NCI-H460 (cell line): Measurements from ENCODE around the gene GNG12. TPM values are rescaled to one million over a fixed set of nuclear protein-coding genes. Genes with fewer than 3 reads are reported as not detected.

Experiments
- DNase-seq: peaks from one replicate; pipeline ENCODE4 v3.0.0-alpha.2; 2016; ENCODE audit warnings: low read depth; ENCODE audit errors: extremely low read depth
- total RNA-seq: library from RNA; depleted of rRNA; stranded (reverse); fragments of >200 nt; shearing (Covaris generic); gene quantifications from 2 replicates; pipeline ENCODE4 v1.2.3, GENCODE V29; 2014

The GNG12 gene
- total RNA-seq, 1 experiment from 2014 or later = 267 TPM

DNA sequence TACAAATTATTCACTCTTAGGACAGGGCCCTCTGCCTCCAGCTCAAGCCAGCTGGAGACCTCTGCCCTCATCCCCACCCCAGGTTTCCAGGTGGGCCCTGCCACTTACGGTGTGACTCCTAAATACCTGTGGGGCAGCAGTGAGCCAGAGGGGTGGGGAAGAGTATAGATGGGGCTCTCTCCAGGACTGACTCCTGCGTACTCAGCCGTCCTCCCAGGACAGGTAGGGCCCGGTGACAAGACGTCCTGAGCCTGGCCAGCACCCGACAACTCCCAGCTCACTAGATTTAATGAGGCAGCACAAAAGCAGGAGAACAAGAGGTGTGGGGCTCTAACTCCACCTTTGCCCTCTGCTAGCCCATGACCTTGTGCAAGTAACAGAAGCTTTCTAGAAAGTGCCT is 16.8 kb downstream of the GNG12 start:
- DNase-seq = no peak

DNA sequence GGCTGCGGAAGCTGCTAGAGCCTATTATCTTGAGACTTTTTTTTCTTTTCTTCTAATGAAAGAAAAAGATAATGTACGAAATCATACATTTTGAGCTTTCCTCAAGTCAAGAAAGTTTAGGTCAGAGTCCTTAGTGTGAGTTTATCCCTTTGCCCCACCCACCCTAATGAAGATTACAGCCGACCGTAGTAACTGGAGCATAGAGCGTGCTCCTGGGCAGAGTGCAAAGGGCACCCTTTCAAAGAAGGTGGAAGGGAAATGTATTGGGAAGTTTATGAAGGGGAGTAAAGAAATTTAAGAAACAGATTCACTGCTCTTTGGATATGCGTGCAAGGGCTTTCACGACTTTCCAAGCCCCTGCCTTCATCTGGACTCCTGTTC is 17.2 kb downstream of the GNG12 start:
- DNase-seq = no peak

DNA sequence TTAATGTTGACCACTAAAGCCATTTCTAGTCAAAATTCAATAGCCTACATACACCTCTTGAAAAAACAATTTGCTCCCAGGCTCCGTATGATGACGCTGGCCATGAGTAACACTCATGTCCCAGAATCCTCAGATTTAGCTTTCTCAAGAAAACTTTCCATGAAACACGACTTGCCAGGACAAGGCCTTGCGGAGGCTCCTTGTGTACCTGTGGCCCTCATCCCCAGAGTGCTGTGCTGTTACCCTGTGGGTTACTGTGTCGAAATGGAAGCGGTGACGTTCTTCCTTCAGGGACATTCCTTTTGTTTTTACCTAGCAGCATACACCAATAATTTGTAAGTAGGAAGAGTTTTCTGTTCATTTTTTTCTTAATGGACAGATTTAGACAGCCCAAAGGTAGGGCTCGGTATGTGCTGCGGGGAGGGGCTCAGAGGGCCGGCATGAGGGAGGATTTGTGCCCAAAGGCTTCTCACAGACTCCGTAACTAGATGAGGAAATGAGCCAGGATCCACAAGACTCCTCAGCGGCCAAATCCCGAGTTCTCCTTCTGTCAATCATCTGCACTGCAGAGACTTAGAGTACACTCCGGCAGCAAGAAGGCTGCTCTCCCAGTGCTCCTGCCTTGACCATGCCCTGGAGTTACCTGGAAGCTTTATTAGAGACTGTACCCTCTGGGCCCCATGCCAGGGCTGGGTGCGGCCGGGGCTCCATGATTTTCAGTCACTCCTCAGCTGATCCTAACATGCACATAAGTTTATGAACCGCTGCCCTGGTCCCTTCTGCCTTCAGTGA is 17.8 kb downstream of the GNG12 start:
- no peak for DNase-seq

DNA sequence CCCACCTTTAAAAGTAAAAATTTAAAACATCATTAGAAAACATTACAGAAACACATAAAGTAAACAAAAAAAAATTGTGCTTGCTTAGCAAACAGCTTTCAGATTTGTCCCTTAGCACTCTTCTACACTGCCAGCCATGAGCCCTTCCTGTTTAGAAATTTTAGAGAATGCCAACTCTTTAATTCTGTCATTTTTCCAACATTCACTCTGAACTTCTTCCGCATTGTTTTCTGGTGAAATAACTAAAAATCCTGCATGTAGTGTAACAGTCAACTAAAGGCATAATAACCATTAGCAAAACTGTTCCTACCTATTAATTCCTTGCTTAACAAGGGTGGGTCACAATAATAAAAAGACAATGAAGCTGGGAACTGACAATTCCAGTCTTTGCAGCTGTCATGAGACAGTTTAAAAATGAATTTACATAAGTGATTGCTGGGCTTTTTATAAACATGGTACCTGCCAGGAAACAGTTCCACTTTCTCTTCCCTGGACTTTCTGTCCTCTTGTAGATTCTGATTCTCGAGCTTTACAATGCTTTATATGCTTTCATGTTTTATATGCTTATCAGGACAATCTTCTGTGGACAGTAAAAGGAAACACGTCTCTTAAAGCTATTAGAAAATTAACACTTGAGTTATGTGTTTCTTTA is 19.0 kb downstream of the GNG12 start:
- no peak for DNase-seq

DNA sequence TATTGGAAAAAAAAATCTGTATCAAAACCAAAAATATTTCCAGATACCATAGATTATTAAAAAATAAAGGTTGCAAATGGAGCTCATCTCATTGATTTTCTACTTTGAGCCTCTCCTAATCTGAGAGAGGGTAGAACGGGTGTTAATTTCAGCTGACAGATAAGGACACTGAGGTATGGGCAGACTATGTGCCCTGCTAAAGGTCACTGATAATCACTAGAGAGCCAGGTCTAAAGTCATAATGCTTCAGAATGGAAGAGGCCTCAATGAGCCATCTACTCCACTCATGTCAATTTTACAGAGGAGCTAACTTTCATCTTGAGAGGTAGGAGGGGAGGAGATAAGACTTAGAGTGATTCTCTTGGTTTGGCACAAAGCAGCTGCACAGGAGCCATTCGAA is 21.0 kb downstream of the GNG12 start:
- no peak for DNase-seq

DNA sequence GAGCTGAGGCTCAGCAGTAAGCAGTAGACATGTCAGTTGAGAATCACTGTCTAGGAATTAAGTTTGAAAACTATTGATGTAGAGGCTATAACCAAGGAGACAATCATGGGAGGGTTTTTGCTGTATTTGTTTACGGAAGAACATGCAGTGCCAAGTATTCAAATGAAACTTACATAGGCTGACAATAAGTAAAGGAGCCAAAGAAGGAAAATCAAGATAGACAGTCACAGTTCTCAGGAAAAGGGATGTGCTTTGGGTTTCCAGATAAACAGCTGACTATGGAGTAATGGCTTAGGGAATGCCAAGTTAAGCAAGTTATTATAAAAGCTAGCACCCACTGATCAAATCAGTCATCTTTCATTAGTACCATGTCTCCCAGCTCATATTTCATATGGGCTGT is 21.5 kb downstream of the GNG12 start:
- DNase-seq = no peak

DNA sequence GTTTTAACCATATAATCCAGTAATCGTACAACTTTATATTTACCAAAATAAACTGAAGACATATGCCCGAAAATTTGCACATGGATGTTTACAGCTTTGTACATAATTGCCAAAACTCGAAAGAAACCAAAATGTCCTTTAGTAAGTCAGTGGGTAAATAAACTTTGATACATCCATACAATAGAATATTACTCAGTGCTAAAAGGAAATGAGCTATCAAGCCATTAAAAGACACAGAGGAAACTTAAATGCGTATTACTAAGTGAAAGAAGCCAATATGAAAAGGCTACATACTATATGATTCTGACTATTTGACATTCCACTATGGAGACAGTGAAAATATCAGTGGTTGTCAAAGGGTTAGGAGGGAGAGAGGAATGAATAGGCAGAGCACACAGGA is 23.4 kb downstream of the GNG12 start:
- no peak for DNase-seq

DNA sequence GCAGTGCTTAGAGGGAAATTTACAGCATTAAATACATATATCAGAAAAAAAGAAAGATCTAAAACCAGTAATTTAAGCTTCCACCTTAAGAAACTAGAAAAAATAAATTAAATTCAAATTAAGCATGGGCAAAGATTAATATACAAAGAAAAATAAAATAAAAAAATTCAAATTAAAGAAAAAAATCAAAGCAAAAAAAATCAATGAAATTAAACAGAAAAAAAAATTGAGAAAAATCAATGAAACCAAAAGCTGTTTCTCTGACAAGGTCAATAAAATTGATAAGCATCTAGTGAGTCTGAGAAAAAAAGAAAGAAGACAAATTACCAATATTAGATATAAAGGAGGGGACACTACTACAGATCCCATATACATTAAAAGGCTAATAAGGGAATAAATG is 26.0 kb downstream of the GNG12 start:
- DNase-seq = no peak

DNA sequence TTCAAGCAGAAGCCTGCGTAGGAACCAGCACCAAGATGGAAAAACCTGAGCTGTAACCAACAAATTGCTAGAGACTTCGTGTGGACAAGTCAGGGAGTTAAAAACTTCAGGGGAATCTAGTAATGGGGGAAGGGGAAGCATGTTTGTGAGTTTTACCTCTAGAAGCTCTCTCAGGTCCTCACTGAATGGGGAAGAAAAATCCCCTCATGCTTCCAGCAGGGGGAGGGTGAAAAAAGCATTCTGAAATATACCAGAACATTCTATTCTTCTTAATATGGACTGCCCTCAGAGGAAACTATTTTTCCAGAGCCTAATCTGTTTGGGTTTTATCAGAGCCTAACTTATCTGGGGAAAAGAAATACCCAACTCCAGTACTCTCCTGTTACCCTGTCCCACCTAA is 28.6 kb downstream of the GNG12 start:
- DNase-seq = no peak

DNA sequence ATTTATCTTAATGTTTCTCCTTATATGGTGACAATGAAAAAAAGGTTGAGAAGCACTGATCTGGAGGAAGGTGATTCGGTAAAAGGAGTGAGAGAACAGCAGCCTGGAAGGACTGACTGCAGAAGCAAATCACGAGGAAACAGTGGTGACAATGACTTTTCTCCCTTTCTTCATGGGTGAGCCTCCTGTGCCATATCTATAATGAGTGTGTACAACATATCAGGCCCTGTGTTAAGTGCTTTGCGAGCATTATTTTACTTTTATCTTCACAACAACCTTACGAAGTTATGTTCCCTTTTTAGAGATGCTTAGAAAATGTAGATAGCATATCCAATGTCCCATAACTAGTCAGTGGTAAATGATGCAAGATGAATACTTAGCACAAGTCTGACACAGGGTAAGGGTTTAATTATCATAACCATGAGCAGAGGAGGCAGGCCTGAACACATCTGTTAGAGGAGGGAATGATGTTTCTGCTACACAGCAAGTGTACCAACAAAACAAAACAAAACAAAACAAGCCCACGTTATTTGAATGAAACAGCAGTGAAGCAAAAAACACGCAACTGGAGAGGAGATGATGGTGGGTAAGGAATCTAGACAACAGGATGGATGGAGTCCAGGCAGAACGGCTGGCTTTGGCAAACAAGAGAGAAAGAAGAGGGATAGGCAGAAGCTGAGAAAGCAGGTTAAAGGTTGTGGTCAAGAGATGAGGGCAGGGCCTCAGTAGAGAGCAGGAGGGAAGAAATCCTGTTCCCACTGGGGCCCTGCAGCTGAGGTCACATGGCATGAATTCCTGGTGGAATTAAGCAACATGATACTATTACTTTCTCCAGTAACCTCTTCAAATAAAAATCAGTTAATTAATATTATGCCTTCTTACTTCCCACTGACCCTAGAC is 29.6 kb downstream of the GNG12 start:
- no peak for DNase-seq

DNA sequence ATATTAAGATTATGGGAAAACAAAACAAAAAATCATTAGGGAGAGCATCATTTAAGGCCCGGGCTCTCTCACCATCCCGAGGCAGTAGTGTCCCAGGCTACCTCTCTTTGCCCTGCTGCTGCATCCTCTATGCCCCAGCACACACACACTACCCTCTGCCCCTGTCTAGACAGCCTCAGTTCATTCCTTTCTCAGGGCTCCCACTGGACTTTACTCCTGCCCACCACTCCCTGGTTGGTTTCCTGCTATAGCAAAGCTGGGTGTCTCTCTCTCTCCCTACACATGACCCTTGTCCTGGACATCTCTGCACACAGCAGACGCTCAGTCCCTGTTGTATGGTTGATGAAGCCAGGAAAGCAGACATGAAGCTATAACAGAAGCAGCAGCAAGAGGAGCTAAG is 30.7 kb downstream of the GNG12 start:
- DNase-seq = no peak

DNA sequence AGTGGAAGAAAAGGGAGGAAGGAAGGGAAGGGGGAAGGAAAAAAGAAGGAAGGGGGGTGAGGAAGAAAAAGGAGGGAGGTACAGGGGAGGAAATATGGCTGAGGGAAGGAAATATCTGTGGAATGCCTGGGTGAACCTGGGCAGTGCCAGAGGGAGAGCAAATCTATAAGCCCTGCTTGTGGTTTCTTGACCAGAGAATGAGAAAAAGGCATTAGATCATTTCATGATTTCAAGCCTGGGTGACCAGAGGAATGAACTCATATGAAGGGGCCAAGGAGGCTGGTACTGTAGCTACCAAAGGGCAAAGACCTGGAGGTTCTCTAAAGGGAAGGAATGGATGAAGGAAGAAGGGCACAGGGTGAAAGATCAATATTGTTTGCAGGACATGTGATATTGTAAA is 31.4 kb downstream of the GNG12 start:
- no peak for DNase-seq

DNA sequence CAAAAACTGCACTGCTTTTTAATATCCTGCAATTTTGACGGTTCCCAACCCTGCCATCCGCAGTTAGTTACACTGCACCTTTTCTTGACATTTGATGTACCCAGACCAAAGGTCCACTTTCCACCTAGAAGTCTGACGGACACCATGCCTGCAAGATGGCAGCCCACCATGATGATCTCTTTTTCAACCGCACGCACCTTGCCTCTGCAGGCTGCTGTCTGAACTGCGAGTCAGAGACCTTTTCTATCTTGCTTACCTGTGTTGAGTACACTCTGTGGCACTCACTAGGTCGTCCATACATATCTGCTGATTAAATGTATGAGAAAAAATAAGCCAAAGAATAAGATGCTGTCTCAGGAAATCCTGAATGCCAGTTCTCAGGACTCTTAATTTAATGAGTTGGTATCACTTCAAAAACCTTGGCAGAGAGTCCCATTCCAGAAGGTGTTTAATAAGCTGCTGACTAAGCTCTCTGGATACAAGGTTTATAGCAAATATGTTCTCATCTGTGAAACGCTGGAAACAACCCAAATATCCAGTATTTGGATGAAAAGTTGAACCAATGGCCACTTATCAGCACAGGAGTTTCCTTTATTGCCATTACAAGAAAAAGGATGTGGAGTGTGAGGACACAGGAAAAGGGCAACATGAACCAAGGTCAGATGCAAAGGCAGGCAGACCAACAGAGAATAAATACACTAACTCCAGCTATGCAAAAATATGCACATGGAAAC is 37.9 kb downstream of the GNG12 start:
- no peak for DNase-seq

DNA sequence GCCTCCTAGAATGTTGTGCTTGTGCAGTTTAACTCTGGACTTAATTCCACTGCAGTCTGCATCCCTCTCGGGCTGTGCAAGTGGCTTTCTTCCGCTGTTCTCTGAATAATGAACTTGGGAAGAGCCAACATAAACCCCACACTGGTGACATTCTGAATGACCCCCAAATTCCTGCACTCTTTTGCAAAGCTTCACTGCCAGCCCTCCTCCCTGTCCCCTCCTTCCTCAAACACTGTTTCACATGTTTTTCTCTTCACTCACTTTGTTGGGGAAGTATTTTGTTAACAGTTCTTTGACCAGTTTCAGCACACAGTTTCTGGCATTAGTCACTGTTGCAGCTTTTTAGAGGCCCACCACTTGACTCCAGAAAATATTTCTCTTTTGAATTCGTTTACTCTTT is 39.7 kb downstream of the GNG12 start:
- DNase-seq = peak; percentile 23

DNA sequence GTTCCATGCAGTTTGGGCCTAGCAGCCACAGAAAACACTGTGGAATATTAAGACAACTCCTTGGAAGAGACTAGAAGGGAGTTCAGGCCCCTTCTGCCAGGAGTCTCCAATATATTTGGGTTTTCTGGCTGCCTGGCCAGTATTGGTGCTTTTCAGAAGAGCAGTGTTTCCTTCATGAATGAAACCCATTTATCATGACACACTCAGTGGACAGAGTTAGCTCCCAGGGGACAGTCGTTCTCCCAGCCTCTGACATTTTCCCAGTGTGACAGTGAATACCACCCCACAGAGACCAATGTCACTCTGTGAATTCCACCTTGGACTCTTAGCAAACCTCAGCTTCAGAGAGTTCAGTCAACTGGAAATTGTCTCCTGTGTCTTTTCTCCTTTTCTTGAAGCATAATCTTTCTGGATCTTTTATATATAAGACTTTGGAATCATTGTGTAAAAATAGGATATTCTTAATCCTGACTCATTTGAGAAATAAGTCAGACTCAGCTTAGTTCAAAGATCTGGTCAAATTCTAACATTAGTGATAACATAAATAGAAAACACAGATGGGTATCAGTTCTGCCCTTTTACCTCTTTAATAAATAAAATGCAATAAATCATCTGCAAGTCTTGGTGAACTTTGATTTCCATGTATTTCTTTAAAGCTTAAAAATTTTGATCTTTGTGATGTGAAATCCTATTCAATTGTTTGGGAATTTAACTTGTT is 40.4 kb downstream of the GNG12 start:
- DNase-seq = peak; percentile 30

DNA sequence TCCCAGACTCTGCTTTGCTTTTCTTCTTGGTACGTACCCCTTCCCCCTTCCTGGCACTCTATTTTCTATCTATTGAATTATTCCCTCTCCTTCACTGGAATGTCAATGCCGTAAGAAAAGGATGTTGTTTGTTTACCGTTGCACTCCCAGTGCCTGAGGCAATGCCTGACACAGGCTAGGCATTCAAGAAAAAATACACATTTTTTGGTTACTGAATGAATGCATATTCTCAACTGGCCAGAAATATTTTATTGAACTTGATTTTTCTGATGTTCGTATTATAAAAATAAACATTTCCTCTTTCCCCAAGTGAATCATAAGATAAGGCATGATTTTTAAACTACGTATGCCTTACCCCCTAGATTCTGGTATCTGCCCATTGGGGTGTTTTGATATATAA is 41.2 kb downstream of the GNG12 start:
- peak; percentile 80 for DNase-seq

DNA sequence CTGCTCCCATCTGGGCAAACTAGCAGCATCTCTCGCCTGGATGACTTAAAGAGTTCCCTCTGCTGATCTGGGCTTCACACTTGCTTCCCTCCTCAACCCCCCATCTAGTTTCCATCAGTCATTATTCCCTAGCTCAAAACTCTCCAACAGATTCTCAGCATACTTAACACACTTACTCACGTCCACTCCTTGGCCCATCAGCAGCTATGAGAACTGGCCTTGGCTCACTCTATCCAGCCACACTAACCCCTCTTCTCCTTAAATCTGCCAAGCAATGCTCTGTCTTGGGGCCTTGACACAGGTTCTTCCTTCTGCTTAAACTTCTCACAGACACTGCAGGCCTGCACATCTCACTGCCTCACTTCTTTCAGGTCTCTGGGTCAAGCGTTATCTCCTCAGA is 41.6 kb downstream of the GNG12 start:
- DNase-seq = peak; percentile 82

DNA sequence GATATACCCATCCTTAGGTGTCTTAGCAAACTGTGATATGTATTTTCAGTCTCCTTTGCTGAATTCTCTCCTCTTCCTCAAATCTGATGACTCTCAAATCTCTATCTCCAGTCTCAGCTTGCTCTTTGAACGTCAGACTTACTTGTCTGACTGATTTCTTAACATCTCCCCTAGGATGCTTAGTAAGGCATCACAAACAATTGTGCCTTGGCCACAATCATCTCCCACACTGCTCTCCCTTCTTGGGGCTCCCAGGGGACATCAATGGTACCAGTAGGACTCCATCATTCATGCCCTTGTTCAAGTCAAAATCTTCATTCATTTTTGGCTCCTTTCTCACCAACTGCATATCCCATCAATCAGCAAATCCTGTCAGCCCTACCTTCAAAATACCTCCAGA is 42.0 kb downstream of the GNG12 start:
- no peak for DNase-seq

DNA sequence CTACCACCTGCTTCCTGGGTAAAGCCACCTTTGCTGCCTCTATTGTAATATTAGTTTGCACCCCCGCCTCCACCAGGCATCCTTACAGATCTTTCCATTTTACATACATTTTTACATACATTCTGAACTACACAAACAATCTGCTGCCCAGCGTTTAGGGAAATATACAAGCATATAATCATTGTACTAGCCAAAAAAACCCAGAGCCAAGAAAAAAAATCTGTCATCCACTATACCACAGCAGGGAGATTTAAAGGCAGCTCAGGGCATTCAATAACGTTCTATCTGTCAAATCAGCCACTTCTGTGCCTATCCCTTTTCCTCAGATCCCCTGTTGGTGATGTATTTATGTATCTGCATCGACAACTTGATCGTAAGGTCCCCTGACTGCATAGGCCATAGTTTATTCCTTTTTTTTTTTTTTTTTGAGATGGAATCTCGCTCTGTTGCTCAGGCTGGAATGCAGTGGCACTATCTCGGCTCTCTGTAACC is 43.0 kb downstream of the GNG12 start:
- no peak for DNase-seq

DNA sequence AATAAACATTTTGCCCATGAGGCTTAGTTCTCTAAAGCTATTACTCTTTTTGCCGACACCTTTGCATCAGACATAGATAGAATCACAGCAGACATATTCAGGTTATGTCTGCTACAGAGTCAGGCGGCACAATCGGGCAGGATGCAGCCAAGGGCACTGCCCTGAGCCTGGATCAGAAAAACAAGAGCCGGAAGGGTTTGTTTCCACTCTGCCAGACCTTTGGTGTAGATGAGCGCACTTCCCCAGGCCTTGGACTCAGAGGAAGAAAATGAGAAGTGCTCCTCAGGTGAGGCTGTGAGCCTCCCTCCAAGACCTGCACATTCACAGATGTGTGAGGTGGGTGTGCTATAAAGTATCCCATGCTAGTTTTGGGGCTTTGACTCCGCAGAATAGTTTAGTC is 43.7 kb downstream of the GNG12 start:
- DNase-seq = no peak
